Gastroesophageal sphincter (tissue), 3 donors: ENCODE results near the gene BLOC1S3.

Source experiments
- POLR2A ChIP-seq, 2 donors: fragments of 450-650 bp; IDR thresholded peaks; one replicate each; pipeline ENCODE4 v1.6.1; 2017; ENCODE audit warnings: antibody characterized with exemption in 2 of 2, mild to moderate bottlenecking in 2 of 2, moderate library complexity in 1 of 2
- TF ChIP-seq, protein P1 (sequence below), 4 experiments: fragments of 200-600 bp in 2 of 4; fragments of 450-650 bp in 2 of 4; sonication (generic) in 1 of 4; IDR thresholded peaks; one replicate each; pipeline ENCODE4 v1.5.1; 2017 to 2019; ENCODE audit warnings: antibody characterized with exemption in 4 of 4, mild to moderate bottlenecking in 2 of 4, moderate library complexity in 2 of 4

DNA sequence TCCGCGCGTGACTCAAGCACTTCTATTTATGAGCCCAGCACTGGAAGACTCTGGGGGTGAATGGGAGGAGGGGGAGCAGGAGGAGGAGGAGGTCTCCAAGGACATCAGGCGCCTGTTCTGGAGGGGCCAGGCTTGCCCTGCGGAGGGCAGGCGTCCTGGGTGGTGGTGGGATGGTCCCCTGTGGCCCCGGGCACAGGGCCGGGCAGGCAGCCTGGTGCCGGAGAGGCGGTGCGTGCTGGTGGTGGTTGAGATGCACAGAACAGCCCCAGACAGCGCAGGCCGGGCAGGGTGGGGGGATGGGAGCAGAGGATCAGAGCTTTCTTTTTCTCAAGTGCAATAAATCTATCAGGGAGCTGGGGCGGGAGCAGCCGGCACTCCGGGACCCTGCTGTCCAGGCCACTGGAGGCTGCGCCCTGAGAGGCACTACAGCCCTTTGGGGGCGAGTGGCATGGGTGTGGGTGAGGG is 31.8 kb upstream of the BLOC1S3 start:
- TF ChIP-seq POLR2A (IDR thresholded peaks at IDR 0.05): no peak
- TF ChIP-seq, protein P1, sequence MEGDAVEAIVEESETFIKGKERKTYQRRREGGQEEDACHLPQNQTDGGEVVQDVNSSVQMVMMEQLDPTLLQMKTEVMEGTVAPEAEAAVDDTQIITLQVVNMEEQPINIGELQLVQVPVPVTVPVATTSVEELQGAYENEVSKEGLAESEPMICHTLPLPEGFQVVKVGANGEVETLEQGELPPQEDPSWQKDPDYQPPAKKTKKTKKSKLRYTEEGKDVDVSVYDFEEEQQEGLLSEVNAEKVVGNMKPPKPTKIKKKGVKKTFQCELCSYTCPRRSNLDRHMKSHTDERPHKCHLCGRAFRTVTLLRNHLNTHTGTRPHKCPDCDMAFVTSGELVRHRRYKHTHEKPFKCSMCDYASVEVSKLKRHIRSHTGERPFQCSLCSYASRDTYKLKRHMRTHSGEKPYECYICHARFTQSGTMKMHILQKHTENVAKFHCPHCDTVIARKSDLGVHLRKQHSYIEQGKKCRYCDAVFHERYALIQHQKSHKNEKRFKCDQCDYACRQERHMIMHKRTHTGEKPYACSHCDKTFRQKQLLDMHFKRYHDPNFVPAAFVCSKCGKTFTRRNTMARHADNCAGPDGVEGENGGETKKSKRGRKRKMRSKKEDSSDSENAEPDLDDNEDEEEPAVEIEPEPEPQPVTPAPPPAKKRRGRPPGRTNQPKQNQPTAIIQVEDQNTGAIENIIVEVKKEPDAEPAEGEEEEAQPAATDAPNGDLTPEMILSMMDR (IDR thresholded peaks at IDR 0.05): no peak
